GM23338 (cell line): ENCODE results near the gene FARP1.

Experiments used
- EZH2 ChIP-seq: fragments of 200-600 bp; sonication (generic); IDR thresholded peaks from one replicate; pipeline ENCODE4 v1.8.0; 2017; ENCODE audit warnings: antibody characterized with exemption, mild to moderate bottlenecking, low read depth; ENCODE audit not compliant: unreplicated experiment
- EZH2phosphoT487 ChIP-seq: fragments of 200-600 bp; sonication (generic); IDR thresholded peaks from one replicate; pipeline ENCODE4 v1.8.1; 2018; ENCODE audit warnings: antibody characterized with exemption; ENCODE audit not compliant: unreplicated experiment
- JUNB ChIP-seq: IDR thresholded peaks from one replicate; pipeline ENCODE4 v1.6.1; 2016; ENCODE audit warnings: antibody characterized with exemption; ENCODE audit not compliant: unreplicated experiment
- POLR2AphosphoS5 ChIP-seq: IDR thresholded peaks from 2 replicates; pipeline ENCODE4 v1.6.1; 2016; ENCODE audit warnings: antibody characterized with exemption, low read depth
- TF ChIP-seq, protein P1 (sequence below), 2 experiments: fragments of 200-600 bp in 1 of 2; sonication (generic) in 1 of 2; conservative IDR thresholded peaks; 2 replicates each; pipeline versions ENCODE4 v1.5.1 to v1.6.1; 2016 to 2017; ENCODE audit warnings: antibody characterized with exemption in 2 of 2, low read depth in 2 of 2, mild to moderate bottlenecking in 2 of 2, moderate library complexity in 1 of 2
- TF ChIP-seq, protein P2 (sequence below): IDR thresholded peaks from one replicate; pipeline ENCODE4 v1.6.1; 2018; ENCODE audit warnings: antibody characterized with exemption; ENCODE audit not compliant: unreplicated experiment

DNA sequence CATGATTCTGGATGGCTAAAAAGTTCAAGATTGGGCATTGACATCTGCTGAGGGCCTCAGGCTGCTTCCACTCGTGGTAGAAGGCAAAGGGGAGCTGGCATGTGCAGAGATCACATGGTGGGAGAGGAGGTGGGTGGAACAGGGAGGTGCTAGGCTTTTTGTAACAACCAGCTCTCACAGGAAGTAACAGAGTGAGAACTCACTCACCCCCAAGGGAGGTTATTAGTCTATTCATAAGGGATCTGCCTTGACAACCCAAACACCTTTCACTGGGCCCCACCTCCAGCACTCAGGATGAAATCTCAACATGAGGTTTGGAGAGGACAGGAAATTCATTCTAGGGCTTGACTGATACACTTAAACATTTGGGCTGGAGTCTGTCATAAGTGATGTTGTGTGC, 231.9 kb downstream of the FARP1 start:
- TF ChIP-seq, protein P1, sequence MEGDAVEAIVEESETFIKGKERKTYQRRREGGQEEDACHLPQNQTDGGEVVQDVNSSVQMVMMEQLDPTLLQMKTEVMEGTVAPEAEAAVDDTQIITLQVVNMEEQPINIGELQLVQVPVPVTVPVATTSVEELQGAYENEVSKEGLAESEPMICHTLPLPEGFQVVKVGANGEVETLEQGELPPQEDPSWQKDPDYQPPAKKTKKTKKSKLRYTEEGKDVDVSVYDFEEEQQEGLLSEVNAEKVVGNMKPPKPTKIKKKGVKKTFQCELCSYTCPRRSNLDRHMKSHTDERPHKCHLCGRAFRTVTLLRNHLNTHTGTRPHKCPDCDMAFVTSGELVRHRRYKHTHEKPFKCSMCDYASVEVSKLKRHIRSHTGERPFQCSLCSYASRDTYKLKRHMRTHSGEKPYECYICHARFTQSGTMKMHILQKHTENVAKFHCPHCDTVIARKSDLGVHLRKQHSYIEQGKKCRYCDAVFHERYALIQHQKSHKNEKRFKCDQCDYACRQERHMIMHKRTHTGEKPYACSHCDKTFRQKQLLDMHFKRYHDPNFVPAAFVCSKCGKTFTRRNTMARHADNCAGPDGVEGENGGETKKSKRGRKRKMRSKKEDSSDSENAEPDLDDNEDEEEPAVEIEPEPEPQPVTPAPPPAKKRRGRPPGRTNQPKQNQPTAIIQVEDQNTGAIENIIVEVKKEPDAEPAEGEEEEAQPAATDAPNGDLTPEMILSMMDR (conservative IDR thresholded peaks at IDR 0.05; ENCODE audit: low read depth in 2 of 2): no peak
- no peak for TF ChIP-seq POLR2AphosphoS5
- TF ChIP-seq, protein P2, sequence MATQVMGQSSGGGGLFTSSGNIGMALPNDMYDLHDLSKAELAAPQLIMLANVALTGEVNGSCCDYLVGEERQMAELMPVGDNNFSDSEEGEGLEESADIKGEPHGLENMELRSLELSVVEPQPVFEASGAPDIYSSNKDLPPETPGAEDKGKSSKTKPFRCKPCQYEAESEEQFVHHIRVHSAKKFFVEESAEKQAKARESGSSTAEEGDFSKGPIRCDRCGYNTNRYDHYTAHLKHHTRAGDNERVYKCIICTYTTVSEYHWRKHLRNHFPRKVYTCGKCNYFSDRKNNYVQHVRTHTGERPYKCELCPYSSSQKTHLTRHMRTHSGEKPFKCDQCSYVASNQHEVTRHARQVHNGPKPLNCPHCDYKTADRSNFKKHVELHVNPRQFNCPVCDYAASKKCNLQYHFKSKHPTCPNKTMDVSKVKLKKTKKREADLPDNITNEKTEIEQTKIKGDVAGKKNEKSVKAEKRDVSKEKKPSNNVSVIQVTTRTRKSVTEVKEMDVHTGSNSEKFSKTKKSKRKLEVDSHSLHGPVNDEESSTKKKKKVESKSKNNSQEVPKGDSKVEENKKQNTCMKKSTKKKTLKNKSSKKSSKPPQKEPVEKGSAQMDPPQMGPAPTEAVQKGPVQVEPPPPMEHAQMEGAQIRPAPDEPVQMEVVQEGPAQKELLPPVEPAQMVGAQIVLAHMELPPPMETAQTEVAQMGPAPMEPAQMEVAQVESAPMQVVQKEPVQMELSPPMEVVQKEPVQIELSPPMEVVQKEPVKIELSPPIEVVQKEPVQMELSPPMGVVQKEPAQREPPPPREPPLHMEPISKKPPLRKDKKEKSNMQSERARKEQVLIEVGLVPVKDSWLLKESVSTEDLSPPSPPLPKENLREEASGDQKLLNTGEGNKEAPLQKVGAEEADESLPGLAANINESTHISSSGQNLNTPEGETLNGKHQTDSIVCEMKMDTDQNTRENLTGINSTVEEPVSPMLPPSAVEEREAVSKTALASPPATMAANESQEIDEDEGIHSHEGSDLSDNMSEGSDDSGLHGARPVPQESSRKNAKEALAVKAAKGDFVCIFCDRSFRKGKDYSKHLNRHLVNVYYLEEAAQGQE: no peak
- no peak for TF ChIP-seq EZH2phosphoT487
- no peak for TF ChIP-seq EZH2
- TF ChIP-seq JUNB: no peak
